DMS53 (cell line): ENCODE results near the gene MYB.
"Not testable (repeated sequence)": the region's sequence is repeated elsewhere in the genome, so short reads cannot be mapped to it uniquely, and the experiment has no call there.

Experiments
- DNase-seq: peaks from one replicate; lab custom pipeline; 2025; lab: John Stamatoyannopoulos, UW

Gene MYB

GRCh38 chr6:135222623-135223022, 41.5 kb downstream of the MYB start:
- no peak for DNase-seq

GRCh38 chr6:135224037-135224647, 43.0 kb downstream of the MYB start:
- DNase-seq, result peak; percentile 2

DNA sequence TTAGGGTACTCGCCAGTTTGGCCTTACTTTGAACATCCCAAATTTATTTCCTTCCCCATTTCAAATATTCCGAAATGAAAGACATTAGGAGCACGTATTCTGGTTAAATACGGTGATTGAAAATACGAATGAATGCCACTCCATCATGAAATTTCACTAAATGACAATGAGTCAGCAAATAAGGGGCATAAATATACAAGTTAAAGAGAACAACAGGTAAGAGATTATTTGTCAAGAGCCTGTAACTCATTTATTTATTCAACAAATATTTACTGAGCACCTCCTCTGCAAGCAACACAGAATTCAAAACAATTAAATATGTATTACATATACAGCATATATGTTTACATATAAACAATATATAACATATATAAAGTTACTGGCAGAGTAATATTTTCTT, 44.8 kb downstream of the MYB start:
- DNase-seq, result peak; percentile 7

GRCh38 chr6:135226537-135226936, 45.4 kb downstream of the MYB start:
- peak; percentile 1 for DNase-seq

GRCh38 chr6:135227349-135227748, 46.2 kb downstream of the MYB start:
- DNase-seq, result peak; percentile 5

DNA sequence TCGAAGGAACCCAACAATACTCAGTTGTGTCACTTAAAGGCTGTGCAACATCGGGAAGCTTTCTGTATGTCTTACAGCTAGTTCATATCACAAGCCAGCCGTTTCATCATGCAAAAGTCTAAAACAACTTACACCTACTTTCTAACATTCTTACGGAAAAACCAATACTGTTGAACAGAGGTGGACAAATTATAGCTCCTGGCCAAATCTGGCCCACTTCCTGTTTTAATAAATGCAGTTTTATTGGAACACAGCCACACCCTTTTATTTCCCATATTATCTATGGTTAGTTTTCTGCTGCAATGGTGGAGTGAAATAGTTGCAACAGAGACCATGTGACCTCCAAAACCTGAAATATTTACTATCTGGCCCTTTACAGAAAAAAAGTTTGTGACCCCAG, 46.6 kb downstream of the MYB start:
- no peak for DNase-seq

- no peak for DNase-seq
Measured at GRCh38 chr6:135228486-135228885, 47.4 kb downstream of the MYB start.

- no peak for DNase-seq
Measured at GRCh38 chr6:135229996-135230395, 48.9 kb downstream of the MYB start.

DNA sequence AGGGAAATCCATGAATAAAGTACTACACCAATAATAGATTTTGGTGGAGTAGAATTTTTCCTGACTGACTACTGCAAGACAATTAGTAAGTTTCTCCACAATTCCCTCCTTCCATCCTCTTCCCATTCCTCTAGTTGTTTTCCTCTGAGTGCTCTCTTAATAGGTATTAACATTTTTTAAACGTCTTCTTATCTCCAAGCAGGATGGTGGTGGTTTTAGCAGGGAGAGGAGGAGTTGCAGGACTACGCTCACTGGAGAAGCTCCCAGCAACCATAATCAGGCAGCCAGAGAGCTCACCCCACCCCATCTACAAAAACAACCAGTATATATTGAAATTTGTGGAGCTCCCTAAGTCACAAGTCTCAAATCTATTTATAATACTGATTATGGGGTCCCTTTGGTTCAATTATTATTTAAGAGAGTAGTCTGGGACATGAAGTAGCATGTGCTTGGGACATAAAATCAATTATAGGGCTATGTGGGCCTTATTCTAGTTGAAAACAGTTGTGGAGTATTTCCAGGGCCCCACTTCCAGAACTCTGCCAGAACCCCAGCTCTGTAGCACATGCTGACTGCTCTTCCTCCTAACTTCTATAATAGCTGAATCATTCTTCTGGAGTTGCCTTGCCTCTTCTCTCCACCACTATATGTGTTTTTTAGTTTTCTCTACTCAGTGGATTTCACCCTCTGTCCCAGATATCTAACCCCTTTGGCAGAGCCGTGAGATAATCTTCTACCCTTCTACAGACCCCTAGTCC, 49.8 kb downstream of the MYB start:
- no peak for DNase-seq

GRCh38 chr6:135231469-135231844, 50.3 kb downstream of the MYB start:
- no peak for DNase-seq

DNA sequence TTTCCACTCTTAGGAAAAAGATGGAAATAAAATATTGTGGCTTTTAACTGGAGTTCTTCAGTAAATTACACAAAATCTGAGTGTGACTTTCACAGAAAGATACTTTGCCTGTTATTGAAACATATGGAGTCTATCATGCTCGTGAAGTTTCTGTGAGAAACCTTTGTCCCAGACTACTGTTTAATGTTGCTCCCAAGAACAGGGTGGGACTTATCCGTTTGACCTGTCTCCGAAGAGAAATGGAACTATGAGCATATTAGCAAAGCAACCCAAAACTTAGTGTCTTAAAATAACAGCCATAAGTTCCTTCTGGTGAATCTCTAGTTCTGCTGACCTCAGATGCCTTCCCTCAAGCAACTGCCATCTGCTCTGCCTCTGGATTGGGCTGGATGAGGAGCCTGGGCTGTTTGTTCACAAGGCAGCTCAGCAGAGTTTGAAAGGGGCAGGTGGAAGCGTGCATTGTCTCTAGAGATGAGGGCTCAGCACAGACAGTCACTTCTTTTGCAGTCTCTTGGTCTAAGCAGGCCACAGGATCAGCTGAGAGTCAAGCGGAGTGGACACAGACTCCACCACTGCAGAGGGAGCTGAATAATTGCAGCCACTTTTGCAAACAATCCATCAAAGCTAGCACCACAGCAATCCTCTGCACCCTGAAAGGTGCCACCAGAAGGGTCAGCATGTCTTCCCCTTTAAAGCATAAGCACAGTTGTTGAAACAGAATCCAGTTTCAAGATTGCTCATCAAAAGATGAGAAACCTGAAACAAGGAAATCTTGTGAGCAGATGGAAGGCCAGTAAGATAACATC, 52.8 kb downstream of the MYB start:
- peak; percentile 52 for DNase-seq

DNA sequence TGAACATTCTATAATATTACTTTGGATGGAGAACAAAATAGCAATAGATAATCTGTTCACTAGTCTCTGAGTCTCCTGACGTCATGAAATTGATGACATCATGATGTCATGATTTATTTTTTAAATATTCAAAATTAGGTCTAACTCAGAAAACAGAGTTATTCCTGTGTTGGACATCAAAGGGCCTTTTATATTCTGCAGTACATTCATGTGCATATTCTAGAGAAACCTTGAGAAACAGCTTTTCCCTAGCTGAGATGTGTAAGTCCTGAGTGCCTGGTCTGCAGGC, 53.3 kb downstream of the MYB start:
- no peak for DNase-seq

DNA sequence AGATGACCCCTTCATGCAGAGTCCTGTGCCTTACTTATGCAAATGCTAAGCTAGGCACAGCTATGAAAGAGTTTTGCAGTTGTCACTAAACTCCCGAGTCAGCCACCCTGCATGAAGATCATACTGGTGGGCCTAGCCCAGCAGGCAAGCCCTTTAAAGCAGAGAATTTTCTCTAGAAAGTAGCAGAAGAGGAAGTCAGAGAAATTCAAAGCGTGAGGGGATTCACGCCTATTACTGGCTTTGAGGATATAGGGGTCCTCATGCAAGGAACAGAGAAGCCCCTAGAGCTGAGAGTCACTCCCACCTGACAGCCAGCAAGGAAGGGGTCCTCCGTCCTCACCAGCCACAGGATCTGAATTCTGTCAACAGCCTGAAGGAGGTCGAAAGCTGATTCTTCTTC, 54.6 kb downstream of the MYB start:
- no peak for DNase-seq

DNA sequence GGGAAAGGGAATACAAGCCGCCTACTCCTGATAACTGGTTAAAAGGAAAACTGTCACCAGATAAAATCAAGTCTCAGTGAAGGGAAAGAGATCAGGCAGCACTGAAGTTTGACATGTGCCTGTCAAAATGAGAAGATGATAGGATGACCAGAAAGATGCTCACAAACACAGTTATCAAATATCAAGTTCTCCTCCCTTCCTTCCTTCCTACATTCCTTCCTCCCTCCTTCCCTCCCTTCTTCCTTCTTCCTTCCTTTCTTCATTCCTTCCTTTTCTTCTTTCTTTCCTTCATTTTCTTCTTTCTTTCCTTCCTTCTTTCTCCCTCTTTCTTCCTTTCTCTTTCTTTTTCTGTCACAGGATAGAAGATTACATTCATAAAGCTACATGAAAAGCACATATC, 55.2 kb downstream of the MYB start:
- no peak for DNase-seq

DNA sequence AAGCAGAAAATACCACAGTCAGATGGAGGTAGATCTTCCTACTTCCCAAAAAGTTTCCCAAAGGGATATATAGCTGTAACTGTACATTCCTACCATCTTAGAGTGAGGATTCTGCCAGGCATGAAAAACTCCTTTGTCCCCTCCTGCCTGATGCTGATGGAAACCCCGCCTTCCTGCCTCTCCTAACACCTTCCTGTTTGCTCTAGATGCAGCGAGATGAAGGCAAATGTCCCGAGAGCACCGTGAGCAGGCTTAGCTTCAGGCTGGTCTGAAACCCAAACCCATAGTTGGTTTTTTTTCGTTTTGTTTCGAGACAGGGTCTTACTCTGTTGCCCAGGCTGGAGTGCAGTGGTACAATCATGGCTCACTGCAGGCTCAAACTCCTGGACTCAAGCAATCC, 55.6 kb downstream of the MYB start:
- peak; percentile 4 for DNase-seq

GRCh38 chr6:135240711-135241110, 59.6 kb downstream of the MYB start:
- no peak for DNase-seq

GRCh38 chr6:135243871-135244796, 63.0 kb downstream of the MYB start:
- peak; percentile 9 for DNase-seq

DNA sequence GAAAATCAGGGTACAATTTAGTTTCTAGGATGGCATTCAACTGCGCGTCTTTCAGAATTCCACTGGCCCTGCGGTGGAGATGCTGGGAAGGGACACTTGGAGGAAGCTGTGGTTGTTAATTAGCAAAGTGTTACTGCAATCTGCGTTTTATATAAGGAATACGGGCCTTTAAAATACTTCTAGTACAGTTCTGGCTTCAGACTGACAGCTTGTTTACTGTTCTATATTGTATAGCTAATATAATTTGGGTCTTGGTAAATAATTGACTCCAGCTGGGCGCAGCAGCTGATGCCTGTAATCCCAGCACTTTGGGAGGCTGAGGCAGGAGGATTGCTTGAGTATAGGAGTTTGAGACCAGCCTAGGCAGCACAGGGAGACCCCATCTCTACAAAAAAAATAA, 63.7 kb downstream of the MYB start:
- DNase-seq, result no peak

GRCh38 chr6:135246412-135247012, 65.4 kb downstream of the MYB start:
- not testable (repeated sequence) for DNase-seq

GRCh38 chr6:135250234-135250633, 69.1 kb downstream of the MYB start:
- DNase-seq, result peak; percentile 27

DNA sequence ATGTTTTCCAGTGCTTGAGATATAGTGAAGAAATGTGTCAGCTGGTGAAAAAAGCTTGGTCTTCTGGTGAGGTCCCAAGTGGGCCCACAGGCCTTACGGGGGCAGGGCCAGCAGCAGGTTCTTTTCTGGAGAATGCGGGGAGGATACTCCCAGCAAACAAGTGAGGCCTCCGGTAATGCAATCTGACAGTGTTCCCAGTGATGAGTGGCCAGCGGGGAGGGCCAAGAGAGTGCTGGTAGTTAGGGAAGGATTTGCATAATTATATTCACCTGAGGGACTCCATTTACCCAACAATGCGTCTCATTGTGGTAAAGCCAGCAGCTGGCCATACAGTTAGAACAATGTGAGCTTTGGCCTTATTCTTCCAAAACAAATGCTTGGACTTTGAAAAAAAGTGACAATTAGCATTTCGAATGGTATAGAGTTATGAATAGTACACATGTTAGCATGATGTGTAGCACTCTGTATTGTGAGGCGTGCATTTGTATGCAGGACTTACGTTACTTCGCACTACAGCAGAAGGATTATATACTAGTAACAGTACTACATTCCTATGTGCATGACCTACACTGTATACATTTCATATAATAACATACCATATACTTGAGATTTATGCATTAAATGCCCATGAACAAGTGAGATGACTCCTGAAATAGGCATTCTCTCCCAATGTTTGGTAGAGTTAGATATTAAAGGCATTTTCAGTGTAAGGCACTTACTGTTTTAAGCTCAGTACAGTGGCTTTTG, 69.8 kb downstream of the MYB start:
- DNase-seq, result peak; percentile 64
